Measurements from ENCODE around the gene MYO15A.

Gene MYO15A

DNA sequence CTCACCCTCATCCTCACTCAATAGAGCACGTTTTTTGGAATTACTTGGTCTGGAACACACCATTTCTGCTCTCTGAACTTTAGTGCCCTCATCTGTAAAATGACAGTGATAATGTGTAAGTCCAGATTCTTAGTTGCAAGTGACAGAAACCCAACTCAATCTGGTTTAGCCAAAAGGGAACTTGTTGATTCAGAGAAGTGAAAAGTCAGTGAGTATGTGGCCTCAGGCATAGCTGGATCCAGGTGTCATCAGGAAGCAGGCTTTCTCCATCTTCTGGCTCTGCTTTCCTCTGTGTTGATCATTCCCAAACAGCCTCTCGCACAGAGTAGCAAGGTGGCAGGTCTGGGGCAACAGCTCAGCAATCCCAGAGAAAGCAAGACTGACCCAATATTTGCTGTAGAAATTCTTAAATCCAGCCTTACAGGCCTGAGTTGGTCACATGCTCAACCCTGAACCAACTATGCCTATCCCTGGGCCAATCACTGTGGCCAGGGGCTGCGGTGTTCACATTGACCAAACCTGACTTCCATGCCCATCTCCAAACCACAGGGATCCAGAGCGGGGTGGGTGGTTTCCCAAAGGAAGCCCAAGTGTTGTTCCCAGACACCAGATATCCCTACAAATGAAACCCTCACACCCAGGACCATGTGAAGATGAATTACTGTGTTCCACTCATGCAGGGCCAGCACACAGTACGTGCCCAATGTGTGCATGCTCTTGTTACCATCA, 51.7 kb downstream of the MYO15A start:
- H3K9ac ChIP-seq (ENCODE audit: low read length): no peak overlapping the region
- no peaks in the 10 kb centered on the region for H3K36me3 ChIP-seq (ENCODE audit: control insufficient read depth, insufficient read depth, low read length)
- peaks cover 7% of the 10 kb centered on the region; the same call in 1 of the 2 replicates for H3K4me1 ChIP-seq (ENCODE audit: control insufficient read depth, insufficient read depth, low read length)
- H3K4me3 ChIP-seq (ENCODE audit: low read depth, low read length): no peak overlapping the region
- H3K27ac ChIP-seq (ENCODE audit: low read depth, low read length): no peak overlapping the region
- H3K27me3 ChIP-seq (ENCODE audit: control insufficient read depth, insufficient read depth, low read length): no peaks in the 10 kb centered on the region
- H3K9me3 ChIP-seq (ENCODE audit: control insufficient read depth, insufficient read depth, low read depth, low read length): no peaks in the 10 kb centered on the region

DNA sequence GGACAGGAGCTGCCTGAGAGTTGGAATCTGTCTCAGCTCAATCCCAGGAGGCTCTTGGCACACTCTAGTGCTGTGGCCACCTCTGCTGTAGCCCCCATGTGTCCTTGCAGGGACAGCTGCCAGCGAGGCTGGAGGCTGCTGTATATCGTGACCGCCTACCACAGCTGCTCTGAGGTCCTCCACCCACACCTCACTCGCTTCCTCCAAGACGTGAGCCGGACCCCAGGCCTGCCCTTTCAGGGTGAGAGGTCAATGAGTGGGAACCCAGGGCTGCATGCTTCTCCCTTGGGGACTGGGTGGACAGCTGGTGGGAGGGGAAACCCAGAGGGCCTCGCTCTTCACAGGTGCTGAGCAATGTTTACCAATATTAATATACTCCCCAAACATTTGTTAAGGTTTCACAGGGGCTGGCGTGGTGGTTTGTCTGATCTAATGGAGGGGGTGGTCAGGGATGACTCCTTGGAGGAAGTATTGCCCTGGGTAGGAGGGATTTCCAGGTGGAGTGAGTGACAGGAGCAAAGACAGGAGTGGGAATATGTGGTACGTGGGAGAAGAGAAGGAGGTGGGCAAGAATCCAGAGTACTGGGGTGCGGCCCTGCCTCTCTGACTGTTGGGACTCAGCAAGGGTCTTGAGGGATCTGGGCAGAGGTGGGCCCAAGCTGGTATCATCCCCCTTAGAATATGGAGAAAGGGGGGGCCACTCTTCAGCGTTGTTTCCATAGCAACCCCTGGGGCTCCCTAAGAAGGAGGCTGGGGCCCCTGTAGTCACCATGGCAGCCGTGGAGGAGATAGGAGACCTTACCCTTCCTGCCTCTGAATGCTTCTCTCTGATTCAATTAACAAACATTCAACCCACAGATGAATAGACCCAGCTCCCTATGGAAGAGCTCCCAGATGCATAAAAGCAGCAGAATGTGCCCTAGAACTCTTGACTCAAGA, 52.9 kb downstream of the MYO15A start:
- Histone ChIP-seq H3K9ac (ENCODE audit: low read length) (no peak overlapping the region), H3K4me3 (ENCODE audit: low read depth, low read length) (no peak overlapping the region), H3K9me3 (ENCODE audit: control insufficient read depth, insufficient read depth, low read depth, low read length) (no peaks in the 10 kb centered on the region), H3K27me3 (ENCODE audit: control insufficient read depth, insufficient read depth, low read length) (no peaks in the 10 kb centered on the region), H3K27ac (ENCODE audit: low read depth, low read length) (no peak overlapping the region), H3K4me1 (ENCODE audit: control insufficient read depth, insufficient read depth, low read length) (peaks cover 7% of the 10 kb centered on the region; the same call in 1 of the 2 replicates), H3K36me3 (ENCODE audit: control insufficient read depth, insufficient read depth, low read length) (no peaks in the 10 kb centered on the region)

DNA sequence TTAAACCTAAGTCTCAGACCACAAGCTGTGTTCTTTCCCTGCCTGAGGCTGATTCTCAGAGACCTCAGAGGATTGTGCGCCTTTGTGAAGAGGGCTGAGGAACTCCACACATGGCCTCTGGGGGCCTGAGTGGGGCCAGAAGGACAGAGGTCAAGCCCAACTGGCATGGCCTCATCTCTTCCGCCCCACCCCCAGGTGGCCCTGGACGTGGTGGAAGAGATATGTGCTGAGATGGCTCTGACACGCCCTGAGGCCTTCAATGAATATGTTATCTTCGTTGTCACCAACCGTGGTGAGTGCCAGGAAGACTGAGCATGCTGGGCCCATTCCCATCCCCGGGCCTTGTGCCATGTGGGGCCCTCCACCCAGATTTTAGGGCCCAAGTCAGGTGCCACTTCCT, 55.0 kb downstream of the MYO15A start:
- Histone ChIP-seq H3K27ac (ENCODE audit: low read depth, low read length) (no peak overlapping the region), H3K4me3 (ENCODE audit: low read depth, low read length) (no peak overlapping the region), H3K9ac (ENCODE audit: low read length) (no peak overlapping the region), H3K9me3 (ENCODE audit: control insufficient read depth, insufficient read depth, low read depth, low read length) (no peaks in the 10 kb centered on the region), H3K4me1 (ENCODE audit: control insufficient read depth, insufficient read depth, low read length) (peaks cover 5% of the 10 kb centered on the region; the same call in 1 of the 2 replicates), H3K27me3 (ENCODE audit: control insufficient read depth, insufficient read depth, low read length) (no peaks in the 10 kb centered on the region), H3K36me3 (ENCODE audit: control insufficient read depth, insufficient read depth, low read length) (no peaks in the 10 kb centered on the region)

DNA sequence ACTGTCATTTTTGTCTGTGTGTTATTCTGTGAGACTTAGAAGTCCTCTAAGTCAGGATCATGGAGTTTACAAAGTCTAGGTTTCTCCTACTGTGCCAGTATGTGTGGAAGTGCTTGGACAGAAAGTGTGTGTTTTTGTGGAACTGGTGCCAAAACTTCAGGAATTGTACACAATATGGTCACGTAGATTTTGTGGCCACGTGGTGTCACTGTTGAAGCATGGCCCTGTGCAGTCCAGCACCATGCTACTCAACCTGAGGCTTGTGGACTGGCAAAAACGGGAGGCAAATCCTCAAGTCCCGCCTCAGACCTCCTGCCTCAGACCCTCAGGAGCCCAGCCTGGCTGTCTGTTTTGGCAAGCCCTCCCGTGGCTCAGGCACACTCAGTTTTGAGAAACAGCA, 58.3 kb downstream of the MYO15A start:
- Histone ChIP-seq H3K36me3 (ENCODE audit: control insufficient read depth, insufficient read depth, low read length) (no peaks in the 10 kb centered on the region), H3K9me3 (ENCODE audit: control insufficient read depth, insufficient read depth, low read depth, low read length) (no peaks in the 10 kb centered on the region), H3K27ac (ENCODE audit: low read depth, low read length) (no peak overlapping the region), H3K4me1 (ENCODE audit: control insufficient read depth, insufficient read depth, low read length) (peaks cover 5% of the 10 kb centered on the region; the same call in 1 of the 2 replicates), H3K27me3 (ENCODE audit: control insufficient read depth, insufficient read depth, low read length) (no peaks in the 10 kb centered on the region), H3K9ac (ENCODE audit: low read length) (no peak overlapping the region), H3K4me3 (ENCODE audit: low read depth, low read length) (no peak overlapping the region)

DNA sequence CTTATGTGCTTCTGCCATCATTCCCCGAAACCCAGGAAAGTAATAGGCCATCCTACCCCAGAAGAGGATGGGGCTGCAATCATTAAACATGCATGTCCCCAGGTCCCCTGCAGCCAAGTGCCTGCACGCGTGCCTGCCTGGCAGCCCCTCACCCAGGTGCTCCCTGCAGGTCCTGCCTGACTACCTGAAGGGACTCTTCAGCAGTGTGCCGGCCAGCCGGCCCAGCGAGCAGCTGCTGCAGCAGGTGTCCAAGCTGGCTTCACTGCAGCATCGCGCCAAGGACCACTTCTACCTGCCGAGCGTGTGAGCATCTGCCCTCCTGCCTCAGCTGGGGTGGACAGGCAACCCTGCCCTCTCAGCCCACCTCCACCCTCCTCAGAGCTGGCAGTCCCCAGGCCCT, 58.9 kb downstream of the MYO15A start:
- Histone ChIP-seq H3K9me3 (ENCODE audit: control insufficient read depth, insufficient read depth, low read depth, low read length) (no peaks in the 10 kb centered on the region), H3K4me3 (ENCODE audit: low read depth, low read length) (no peak overlapping the region), H3K36me3 (ENCODE audit: control insufficient read depth, insufficient read depth, low read length) (no peaks in the 10 kb centered on the region), H3K9ac (ENCODE audit: low read length) (no peak overlapping the region), H3K4me1 (ENCODE audit: control insufficient read depth, insufficient read depth, low read length) (peaks cover 5% of the 10 kb centered on the region; the same call in 1 of the 2 replicates), H3K27me3 (ENCODE audit: control insufficient read depth, insufficient read depth, low read length) (no peaks in the 10 kb centered on the region), H3K27ac (ENCODE audit: low read depth, low read length) (no peak overlapping the region)

DNA sequence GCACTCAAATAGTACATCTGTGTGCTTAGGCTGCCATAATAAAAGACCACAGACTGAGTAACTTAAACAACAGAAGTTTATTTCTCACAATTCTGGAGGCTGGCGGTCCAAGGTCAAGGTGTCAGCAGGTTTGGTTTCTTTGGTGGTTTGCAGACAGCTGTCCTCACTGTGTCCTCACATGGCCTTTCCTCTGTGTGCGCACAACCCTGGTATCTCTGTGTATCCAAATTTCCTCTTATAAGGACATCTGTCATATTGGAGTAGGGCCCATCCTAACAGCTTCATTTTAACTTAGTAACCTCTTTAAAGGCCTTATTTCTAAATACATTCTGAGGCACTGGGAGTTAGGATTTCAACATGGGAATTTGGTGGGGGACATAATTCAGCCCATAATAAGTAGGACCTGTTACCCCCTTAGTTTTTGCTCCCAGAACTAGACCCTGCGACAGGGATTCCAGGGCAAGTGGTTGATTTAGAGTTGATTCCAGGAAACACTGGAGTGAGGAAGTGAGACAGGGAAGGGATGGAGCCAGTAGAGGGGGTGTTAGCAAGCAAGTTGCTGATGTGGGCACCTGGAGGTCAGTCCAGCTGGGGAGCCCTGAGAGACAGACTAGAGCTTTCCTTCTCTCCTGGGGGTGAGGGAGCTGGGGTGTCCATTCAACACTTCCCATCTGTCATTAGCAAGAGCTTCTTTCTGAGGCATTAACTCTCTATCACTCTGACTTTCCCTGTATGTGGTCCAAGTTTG, 64.1 kb downstream of the MYO15A start:
- Histone ChIP-seq H3K4me3 (ENCODE audit: low read depth, low read length) (no peak overlapping the region), H3K36me3 (ENCODE audit: control insufficient read depth, insufficient read depth, low read length) (no peaks in the 10 kb centered on the region)

DNA sequence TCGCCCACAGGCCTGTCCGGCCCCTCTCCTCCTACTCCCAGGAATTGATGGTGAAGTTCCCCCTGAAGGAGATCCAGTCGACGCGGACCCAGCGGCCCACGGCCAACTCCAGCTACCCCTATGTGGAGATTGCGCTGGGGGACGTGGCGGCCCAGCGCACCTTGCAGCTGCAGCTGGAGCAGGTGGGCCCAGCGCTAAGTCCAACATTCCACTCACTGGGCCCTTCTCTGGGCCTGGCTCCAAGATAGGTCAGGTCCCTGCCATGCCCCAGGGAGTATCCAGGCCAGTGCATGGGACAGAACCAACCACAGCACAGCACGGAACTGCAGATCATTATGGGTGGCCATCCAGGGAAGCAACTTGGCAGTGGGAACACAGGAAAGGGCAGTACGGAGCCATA, 65.2 kb downstream of the MYO15A start:
- Histone ChIP-seq H3K9ac (ENCODE audit: low read length) (no peak overlapping the region), H3K27ac (ENCODE audit: low read depth, low read length) (no peak overlapping the region), H3K4me3 (ENCODE audit: low read depth, low read length) (no peak overlapping the region), H3K27me3 (ENCODE audit: control insufficient read depth, insufficient read depth, low read length) (no peaks in the 10 kb centered on the region; the same call in 1 of the 2 replicates), H3K4me1 (ENCODE audit: control insufficient read depth, insufficient read depth, low read length) (no peaks in the 10 kb centered on the region), H3K9me3 (ENCODE audit: control insufficient read depth, insufficient read depth, low read depth, low read length) (no peaks in the 10 kb centered on the region), H3K36me3 (ENCODE audit: control insufficient read depth, insufficient read depth, low read length) (no peaks in the 10 kb centered on the region)

More for the DNA sequence above, 64.1 kb downstream of the MYO15A start:
- Histone ChIP-seq H3K9ac (ENCODE audit: low read length) (no peak overlapping the region), H3K9me3 (ENCODE audit: control insufficient read depth, insufficient read depth, low read depth, low read length) (no peaks in the 10 kb centered on the region), H3K27ac (ENCODE audit: low read depth, low read length) (no peak overlapping the region), H3K4me1 (ENCODE audit: control insufficient read depth, insufficient read depth, low read length) (no peaks in the 10 kb centered on the region), H3K27me3 (ENCODE audit: control insufficient read depth, insufficient read depth, low read length) (no peaks in the 10 kb centered on the region; the same call in 1 of the 2 replicates)

DNA sequence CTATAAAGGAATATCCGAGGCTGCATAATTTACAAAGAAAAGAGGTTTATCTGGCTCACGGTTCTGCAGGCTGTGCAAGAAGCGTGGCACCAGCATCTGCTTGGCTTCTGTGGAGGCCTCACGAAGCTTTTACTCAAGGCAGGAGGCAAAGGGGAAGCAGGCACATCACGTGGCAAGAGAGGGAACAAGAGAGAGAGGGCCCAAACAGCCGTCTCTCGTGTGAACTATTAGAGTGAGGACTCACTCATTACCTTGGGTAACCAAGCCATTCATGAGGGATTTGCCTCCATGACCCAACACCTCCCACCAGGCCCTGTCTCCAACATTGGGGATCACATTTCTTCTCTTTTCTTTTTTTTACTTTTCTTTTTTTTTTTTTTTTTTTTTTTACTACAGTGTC, 67.6 kb downstream of the MYO15A start:
- Histone ChIP-seq H3K9me3 (ENCODE audit: control insufficient read depth, insufficient read depth, low read depth, low read length) (no peaks in the 10 kb centered on the region), H3K4me3 (ENCODE audit: low read depth, low read length) (no peak overlapping the region), H3K9ac (ENCODE audit: low read length) (no peak overlapping the region), H3K36me3 (ENCODE audit: control insufficient read depth, insufficient read depth, low read length) (no peaks in the 10 kb centered on the region), H3K4me1 (ENCODE audit: control insufficient read depth, insufficient read depth, low read length) (0 out of 2 replicates have a peak, but pooled peaks cover 2% of the 10 kb centered on the region), H3K27me3 (ENCODE audit: control insufficient read depth, insufficient read depth, low read length) (no peaks in the 10 kb centered on the region; the same call in 1 of the 2 replicates), H3K27ac (ENCODE audit: low read depth, low read length) (no peak overlapping the region)

DNA sequence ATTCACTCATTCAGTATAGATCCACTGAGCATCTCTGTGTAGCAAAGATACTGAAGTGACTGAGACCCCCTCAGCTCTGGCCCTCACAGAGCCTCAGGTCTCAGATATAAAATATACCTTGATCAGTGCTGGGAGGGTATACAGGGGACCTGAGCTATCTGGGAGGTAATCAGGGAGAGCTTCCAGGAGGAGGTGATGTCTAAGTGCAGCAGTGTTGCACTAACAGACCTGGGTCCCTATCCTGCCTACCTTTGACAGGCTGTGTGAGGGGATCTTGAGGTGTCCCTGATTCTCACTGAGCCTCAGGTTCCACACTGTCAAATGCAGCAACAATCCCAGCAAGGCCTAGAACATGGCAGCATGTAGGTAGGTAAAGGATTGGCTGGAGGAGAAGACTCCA, 68.6 kb downstream of the MYO15A start:
- H3K27me3 ChIP-seq (ENCODE audit: control insufficient read depth, insufficient read depth, low read length): no peaks in the 10 kb centered on the region; the same call in 1 of the 2 replicates
- H3K4me3 ChIP-seq (ENCODE audit: low read depth, low read length): no peak overlapping the region
- H3K4me1 ChIP-seq (ENCODE audit: control insufficient read depth, insufficient read depth, low read length): peaks cover 5% of the 10 kb centered on the region; the same call in 1 of the 2 replicates
- no peak overlapping the region for H3K27ac ChIP-seq (ENCODE audit: low read depth, low read length)
- H3K9me3 ChIP-seq (ENCODE audit: control insufficient read depth, insufficient read depth, low read depth, low read length): no peaks in the 10 kb centered on the region
- no peaks in the 10 kb centered on the region for H3K36me3 ChIP-seq (ENCODE audit: control insufficient read depth, insufficient read depth, low read length)
- no peak overlapping the region for H3K9ac ChIP-seq (ENCODE audit: low read length)

DNA sequence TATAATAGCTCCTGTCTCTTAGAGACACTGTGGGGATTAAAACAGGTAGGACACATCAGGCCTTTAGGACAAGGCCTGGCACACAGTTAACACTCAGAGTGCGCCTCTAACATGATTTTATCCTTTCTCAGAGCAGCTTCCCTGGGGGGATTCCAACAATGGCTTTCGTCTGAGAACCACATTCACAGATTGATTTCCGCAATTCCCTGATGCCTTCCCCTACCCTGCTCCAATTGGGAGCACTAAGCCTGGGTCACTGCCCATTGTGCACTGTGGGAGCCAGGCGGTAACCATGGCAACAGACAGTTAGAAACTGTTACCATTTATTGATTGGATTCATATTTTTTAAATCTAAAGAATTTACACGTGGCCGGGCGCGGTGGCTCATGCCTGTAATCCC, 69.2 kb downstream of the MYO15A start:
- Histone ChIP-seq H3K27ac (ENCODE audit: low read depth, low read length) (no peak overlapping the region), H3K4me3 (ENCODE audit: low read depth, low read length) (no peak overlapping the region), H3K36me3 (ENCODE audit: control insufficient read depth, insufficient read depth, low read length) (no peaks in the 10 kb centered on the region), H3K9me3 (ENCODE audit: control insufficient read depth, insufficient read depth, low read depth, low read length) (no peaks in the 10 kb centered on the region), H3K27me3 (ENCODE audit: control insufficient read depth, insufficient read depth, low read length) (no peaks in the 10 kb centered on the region; the same call in 1 of the 2 replicates), H3K4me1 (ENCODE audit: control insufficient read depth, insufficient read depth, low read length) (peaks cover 8% of the 10 kb centered on the region; the same call in 1 of the 2 replicates), H3K9ac (ENCODE audit: low read length) (no peak overlapping the region)

Data from HUES6 (cell line).